Activated naive CD4-positive, alpha-beta T cell (primary cell): Measurements from ENCODE around the gene TBX10.
"Not testable (repeated sequence)": the region's sequence is repeated elsewhere in the genome, so short reads cannot be mapped to it uniquely, and the experiment has no call there.

Experiments used
- DNase-seq, 4 experiments: peaks; one replicate each; lab custom pipeline; 2025; lab: John Stamatoyannopoulos, UW

The TBX10 gene

GRCh38 chr11:67615728-67616430 is 23.7 kb downstream of the TBX10 start:
- no peak for DNase-seq

GRCh38 chr11:67614730-67615714 is 24.5 kb downstream of the TBX10 start:
- peak in 2 of 4 experiments; percentile 15 to 29 for DNase-seq

GRCh38 chr11:67613960-67614715 is 25.4 kb downstream of the TBX10 start:
- DNase-seq, result peak; percentile 54 to 77 (median 66)

GRCh38 chr11:67613313-67613959 is 26.1 kb downstream of the TBX10 start:
- no peak for DNase-seq

GRCh38 chr11:67612751-67613150 is 26.8 kb downstream of the TBX10 start:
- DNase-seq, result no peak

GRCh38 chr11:67611704-67612587 is 27.6 kb downstream of the TBX10 start:
- no peak for DNase-seq

- no peak for DNase-seq
These were observed 28.4 kb downstream of the TBX10 start for GRCh38 chr11:67611165-67611564.

GRCh38 chr11:67610302-67610868 is 29.2 kb downstream of the TBX10 start:
- no peak for DNase-seq

- no peak for DNase-seq
These were observed 30.2 kb downstream of the TBX10 start for GRCh38 chr11:67609316-67609715.

GRCh38 chr11:67608486-67608885 is 31.1 kb downstream of the TBX10 start:
- DNase-seq, result no peak

GRCh38 chr11:67607507-67607906 is 32.1 kb downstream of the TBX10 start:
- DNase-seq, result no peak

- DNase-seq, result peak; percentile 87 to 97 (median 92)
These were observed 32.9 kb downstream of the TBX10 start, which contains the start of gene NDUFV1 for GRCh38 chr11:67606492-67607295. TSS of gene NDUFV1 (plus strand) at chr11:67606936. CDS start at chr11:67607005, 69 bp downstream.

GRCh38 chr11:67606093-67606491 is 33.5 kb downstream of the TBX10 start:
- DNase-seq, result no peak

- no peak for DNase-seq
These were observed 34.1 kb downstream of the TBX10 start for GRCh38 chr11:67605231-67606011.

- no peak for DNase-seq
These were observed 34.7 kb downstream of the TBX10 start for GRCh38 chr11:67604815-67605214.

GRCh38 chr11:67604119-67604518 is 35.4 kb downstream of the TBX10 start:
- DNase-seq, result not testable (repeated sequence)

GRCh38 chr11:67601098-67601497 is 38.5 kb downstream of the TBX10 start:
- no peak for DNase-seq

GRCh38 chr11:67600324-67601029 is 39.1 kb downstream of the TBX10 start:
- no peak for DNase-seq
